ENCODE measurements around the gene ADARB2.
"Not testable (repeated sequence)": the region's sequence is repeated elsewhere in the genome, so short reads cannot be mapped to it uniquely, and the experiment has no call there.

ADARB2 gene

DNA sequence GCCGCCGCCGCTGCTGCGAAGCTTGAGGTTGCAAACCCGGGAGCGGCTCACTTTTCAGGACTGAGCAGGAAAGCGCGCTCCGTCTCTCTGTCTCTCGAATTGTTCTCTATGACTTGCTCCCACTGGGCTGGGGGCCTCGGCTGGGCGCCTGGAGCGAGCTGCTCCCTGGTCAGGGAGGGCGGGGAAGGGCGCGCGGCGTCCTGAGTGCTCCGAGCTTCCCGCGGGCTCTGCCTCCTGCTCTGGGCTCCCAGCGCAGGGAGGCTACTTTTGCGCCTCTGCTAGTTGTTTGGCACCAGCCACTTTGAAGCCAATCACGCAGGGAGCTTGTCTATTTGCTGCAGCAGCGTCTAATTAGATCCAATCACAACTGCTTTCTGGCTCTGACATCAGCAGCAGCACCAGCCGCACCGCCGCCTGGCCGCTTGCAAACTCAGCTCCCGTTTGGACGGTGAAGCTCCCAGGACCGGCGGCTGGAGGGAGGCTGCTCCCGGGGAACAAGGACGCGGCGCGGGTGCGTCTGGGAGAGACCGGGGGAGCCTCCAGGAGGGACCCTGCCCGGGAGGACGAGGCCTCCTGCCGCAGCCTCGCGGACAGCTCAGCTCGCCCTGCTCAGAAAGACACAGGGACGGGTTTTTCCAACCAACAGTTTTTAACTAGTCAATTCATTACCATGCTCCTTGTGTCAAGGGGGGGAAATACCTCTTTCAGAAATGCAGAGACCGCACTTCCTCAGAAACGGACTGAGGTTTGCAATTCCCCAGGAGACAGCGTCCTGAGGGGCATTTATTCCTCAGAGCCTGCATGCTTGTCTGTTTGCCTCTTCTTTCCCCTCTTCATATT is at the start of gene ADARB2:
Gene ADARB2 (minus strand): TSS at position 304 of the 840 bp plus-strand sequence.
- DNase-seq: no peak

GRCh38 chr10:1785835-1786234 is 48.5 kb upstream of the ADARB2 start:
- no peak for DNase-seq

DNA sequence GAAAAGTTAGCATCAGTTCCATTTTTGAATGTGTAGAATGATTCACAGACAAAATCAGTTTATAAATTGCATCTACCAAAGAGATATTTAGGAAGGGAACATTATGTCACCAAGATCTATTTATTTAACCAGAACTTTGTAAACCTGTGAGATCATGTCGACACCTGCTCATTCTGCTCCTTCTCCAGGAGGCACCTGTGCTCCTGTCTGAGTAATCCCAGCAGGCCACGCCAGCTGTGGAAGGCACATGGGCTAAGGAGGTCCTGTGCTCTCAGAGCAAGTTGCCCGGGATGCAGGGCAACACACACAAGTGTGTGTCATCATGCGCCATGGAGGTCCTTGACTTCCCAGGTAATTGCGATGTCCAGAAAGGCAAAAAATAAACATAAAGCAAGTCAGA is 45.5 kb upstream of the ADARB2 start:
- DNase-seq: no peak

DNA sequence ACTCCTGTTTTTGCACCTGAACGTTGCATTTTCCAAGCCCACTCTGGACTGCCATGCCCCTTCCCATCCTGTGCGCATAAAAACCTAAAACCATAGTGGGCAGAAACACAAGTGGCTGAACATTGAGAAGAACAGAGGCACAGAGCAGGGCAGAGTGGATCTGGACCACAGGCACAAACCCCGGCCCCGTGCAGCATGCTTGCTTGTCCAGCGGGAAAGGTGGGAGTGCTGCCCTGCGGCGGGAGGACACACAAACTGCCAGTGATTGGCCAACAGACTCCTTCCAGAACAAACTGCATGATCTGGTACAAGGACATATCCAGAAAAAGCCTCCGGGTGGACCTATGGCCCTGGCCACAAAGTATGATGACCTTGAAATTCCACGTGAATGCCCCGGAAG is 42.5 kb upstream of the ADARB2 start:
- no peak for DNase-seq

DNA sequence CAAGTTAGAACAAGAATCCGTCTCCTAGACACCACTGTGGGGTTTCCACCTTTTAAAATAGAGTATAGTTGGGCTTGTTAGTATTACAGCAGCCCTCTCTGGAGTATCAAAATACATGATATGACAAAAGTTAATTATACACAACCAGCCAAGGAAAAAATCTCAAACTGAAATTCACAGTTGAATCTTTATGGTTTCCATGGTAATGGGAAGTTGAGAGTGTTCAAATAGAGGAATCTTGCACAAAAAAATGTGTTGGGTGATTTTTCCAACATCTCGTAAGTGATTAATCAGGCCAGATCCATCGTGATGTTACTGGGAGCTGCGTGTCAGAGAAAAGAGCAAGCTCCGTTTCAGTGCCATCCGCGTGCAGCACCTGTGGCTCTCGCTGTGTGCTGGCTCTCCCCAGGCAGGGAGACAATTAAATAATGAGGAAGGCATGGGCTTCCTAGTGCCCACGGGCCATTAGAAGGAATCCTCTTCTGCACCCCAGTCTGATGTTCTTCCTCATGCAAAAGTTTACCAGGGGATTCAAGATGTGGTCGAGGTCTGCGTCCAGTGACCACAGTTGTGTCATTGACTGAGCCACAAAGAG is 41.1 kb upstream of the ADARB2 start:
- no peak for DNase-seq

GRCh38 chr10:1776127-1776662 is 38.9 kb upstream of the ADARB2 start:
- DNase-seq: no peak

GRCh38 chr10:1774796-1775195 is 37.5 kb upstream of the ADARB2 start:
- no peak for DNase-seq

- DNase-seq: not testable (repeated sequence)
Measured at GRCh38 chr10:1773204-1773603, 35.9 kb upstream of the ADARB2 start.

- no peak for DNase-seq
Measured at GRCh38 chr10:1766049-1766448, 28.7 kb upstream of the ADARB2 start.

DNA sequence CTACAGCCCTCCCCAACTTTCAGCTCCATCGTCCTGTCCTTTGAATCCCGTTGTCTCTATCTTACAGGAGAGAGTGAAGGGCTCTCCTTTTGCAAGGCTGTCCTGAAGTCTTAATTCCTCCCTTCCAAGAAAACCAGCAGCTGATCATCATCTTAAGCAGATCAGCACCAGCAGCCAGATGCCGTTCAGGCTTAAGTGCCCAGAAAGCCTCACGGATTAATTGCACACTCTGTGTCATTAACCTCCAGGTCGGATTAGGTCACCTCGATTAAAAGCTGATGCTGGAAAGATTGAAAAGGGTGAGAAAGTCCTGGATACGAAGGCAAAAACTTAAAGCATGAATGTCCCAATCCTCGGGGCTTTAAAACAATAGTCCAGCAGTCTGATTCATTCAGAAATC is 24.8 kb upstream of the ADARB2 start:
- no peak for DNase-seq

GRCh38 chr10:1754506-1755153 is 17.3 kb upstream of the ADARB2 start:
- no peak for DNase-seq

- no peak for DNase-seq
Measured at GRCh38 chr10:1752153-1752552, 14.8 kb upstream of the ADARB2 start.

DNA sequence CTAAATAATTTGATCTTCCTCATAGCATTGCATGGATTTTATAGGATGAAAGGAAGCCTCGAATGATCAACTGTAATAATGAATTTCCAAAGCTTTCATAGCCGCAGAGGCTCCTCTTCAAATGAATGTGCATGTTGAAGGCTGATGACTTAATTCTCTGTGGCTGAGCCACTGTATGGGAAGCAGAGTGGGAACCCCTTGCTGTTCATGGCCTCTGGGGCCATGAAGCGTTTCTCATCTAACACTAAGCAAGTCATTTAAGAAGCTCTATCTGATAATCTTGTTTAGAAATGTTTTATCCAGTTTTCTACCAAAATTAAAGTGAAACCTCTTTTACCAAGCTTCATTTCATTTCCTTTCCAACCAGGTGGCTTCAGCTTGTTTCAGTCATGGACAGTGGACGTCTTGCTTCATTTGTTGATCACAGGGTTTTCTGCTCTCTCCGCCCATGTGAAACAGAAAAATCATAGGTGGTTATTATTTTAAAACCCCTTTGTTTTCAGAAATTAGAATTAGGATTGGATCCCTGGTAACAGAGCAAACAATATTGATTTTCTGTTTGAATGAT is 10.3 kb upstream of the ADARB2 start:
- no peak for DNase-seq

DNA sequence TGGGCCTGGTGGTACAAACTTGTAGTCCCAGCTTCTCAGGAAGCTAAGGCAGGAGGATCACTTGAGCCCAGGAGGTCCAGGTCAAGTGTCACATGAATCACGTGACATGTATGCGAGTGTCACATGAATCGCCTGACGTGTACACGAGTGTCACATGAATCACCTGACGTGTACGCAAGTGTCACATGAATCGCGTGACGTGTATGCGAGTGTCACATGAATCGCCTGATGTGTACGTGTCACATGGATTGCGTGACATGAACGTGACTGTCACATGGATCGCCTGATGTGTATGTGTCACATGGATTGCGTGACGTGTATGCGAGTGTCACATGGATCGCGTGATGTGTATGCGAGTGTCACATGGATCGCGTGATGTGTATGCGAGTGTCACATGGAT is 9.5 kb upstream of the ADARB2 start:
- no peak for DNase-seq

DNA sequence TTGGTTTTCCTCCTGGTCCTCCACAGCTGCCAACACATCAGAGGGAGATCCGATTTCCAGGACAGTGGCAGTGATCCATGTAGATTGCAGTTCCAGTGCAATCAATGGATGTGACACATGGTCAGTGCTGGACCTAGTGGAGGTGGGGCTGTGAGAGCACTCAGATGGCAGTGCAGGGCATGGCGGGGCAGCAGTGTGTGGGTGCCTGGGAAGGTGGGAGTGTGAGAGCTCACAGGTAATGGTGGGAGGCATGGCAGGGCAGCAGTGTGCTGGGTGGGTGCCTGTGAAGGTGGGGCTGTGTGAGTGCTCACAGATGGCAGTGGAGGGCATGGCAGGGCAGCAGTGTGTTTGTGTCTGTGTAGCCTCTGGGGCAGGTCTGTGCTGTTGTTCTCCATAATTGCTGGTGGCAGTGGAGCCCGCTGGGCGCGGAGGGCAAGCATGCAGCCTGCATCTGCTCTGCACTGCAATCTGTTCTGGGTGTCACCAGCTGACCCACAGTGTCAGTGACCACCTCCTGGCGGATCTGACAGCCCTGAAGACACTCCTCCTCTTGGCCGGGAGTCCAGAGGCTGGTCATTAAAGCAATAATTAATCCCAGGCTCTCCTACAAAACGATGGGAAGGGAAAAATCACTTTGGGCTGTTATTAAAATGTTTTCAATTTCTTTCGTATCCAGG is 8.6 kb upstream of the ADARB2 start:
- no peak for DNase-seq

- no peak for DNase-seq
Measured at GRCh38 chr10:1744524-1744923, 7.2 kb upstream of the ADARB2 start.

- no peak for DNase-seq
Measured at GRCh38 chr10:1743141-1743540, 5.8 kb upstream of the ADARB2 start.

- DNase-seq: no peak
Measured at GRCh38 chr10:1741450-1741849, 4.1 kb upstream of the ADARB2 start.

DNA sequence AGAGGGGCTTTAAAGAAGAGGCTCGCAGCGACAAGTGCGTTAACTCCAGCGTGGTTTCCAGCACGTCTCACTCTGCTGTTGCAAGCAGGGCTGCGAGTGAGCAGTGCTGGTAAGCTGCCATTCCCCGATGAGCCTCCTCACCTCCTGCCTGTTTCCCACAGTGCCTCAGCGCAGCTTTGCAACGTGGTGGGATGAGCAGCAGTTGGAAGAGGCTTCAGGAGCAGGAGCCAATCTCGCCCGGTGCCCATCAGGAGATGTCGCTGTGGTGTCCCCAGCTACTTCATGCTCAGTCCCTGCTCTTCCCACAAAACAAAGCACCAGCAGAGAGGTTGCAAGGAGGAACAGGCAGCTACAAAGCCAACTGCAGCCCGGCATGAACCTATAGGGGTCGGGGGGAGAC is 2.4 kb upstream of the ADARB2 start:
- no peak for DNase-seq

DNA sequence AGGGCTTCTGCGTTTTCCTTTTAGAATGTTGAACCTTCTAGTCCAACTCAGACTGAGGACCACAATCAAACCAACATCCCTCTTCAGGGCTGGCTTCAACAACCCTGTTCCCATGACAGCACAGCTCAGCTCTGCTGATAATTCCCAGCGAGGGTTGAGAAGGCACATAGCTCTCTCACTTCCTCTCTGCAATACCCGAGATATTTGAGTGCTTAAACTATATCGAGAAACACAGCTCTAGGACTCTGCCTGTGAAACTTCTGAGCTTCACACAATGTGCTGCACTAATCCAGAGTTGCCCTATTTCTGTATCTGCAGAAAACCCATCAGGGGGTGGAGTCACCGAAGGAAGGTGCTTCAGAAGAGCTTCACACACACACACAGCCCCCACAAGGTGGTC is 1.6 kb upstream of the ADARB2 start:
- no peak for DNase-seq

DNA sequence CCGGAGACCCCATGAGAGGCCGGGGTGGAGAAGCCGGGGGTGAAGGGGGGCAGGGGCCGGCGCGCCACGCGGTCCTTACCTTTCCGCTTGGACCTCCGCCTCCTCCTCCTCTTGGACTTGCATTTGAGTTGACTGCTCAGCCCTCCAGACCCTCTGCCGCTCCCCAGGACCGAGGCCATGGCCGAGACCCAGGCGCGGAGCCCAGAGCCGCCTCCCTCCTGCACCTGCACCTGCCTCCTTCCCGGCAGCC is 428 bp downstream of the ADARB2 start:
- no peak for DNase-seq

DNA sequence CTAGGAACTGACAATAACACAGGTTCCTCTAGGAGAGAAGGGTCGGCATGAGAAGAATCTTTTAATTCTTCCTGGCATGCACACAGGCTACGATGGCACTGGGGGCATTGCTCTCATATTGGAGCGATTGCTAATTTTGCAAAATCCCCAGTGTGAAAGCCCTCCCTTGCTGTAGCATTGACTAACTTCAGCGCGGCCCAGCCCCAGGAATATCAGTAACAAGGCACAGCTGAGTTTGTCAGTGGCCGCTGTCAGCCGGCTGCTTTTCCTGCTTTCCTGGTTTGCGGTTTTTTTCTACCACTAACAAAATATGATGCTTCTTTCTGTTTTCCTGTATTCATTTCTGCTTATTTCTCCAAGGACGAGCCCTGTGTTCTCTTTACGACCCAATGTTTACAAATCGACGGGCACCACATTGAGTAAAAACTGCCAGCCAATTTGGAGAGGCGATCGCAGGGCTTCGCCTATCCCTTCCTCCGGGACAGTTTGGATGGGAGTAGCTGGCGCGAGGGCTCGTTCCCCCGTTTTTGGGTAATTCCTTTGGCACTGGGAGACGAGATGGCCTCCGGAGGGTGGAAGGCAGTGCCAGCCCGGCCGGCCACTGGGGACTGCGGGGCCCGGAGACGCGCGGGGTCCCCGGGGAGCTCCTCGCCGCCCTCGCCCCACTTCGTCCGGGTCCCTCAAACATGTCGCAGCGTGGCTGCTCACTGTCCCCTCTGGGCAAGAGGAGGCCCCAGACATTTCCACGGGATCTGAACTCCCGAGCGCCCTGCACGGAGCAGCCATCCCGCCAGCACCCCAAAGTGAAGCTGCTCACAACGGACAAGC is 967 bp downstream of the ADARB2 start:
- DNase-seq: no peak

Measured in GDM1 (cell line).